Ishikawa (cell line): ENCODE results near the gene STOML1.

Experiments used
- CEBPB ChIP-seq: IDR thresholded peaks from 2 replicates; pipeline ENCODE4 v1.6.1; 2012
- CREB1 ChIP-seq: IDR thresholded peaks from 2 replicates; pipeline ENCODE4 v1.6.1; 2012; ENCODE audit warnings: low read depth
- EGR1 ChIP-seq: IDR thresholded peaks from 2 replicates; pipeline ENCODE4 v1.6.1; 2012
- EP300 ChIP-seq: IDR thresholded peaks from 2 replicates; pipeline ENCODE4 v1.6.1; 2012; ENCODE audit warnings: borderline replicate concordance
- FOXM1 ChIP-seq: IDR thresholded peaks from 2 replicates; pipeline ENCODE4 v1.6.1; 2012; ENCODE audit warnings: low read depth, borderline replicate concordance
- MAX ChIP-seq: IDR thresholded peaks from 2 replicates; pipeline ENCODE4 v1.6.1; 2012
- RAD21 ChIP-seq: IDR thresholded peaks from 2 replicates; pipeline ENCODE4 v1.6.1; 2012; ENCODE audit warnings: low read depth
- REST ChIP-seq: IDR thresholded peaks from 2 replicates; pipeline ENCODE4 v1.6.1; 2012; ENCODE audit warnings: low read depth, mild to moderate bottlenecking
- TAF1 ChIP-seq: IDR thresholded peaks from 2 replicates; pipeline ENCODE4 v1.6.1; 2012; ENCODE audit warnings: low read depth, mild to moderate bottlenecking
- TCF12 ChIP-seq: IDR thresholded peaks from 2 replicates; pipeline ENCODE4 v1.6.1; 2012; ENCODE audit warnings: low read depth
- TEAD4 ChIP-seq: IDR thresholded peaks from 2 replicates; pipeline ENCODE4 v1.6.1; 2012
- USF1 ChIP-seq: IDR thresholded peaks from 2 replicates; pipeline ENCODE4 v1.6.1; 2012
- YY1 ChIP-seq: IDR thresholded peaks from 2 replicates; pipeline ENCODE4 v1.6.1; 2012; ENCODE audit warnings: low read depth

- TF ChIP-seq EP300, result no peak
- TF ChIP-seq REST, result no peak
- TF ChIP-seq MAX, result no peak
- no peak for TF ChIP-seq USF1
- TF ChIP-seq RAD21, result no peak
- TF ChIP-seq CEBPB, result no peak
- no peak for TF ChIP-seq TAF1
- no peak for TF ChIP-seq YY1
- TF ChIP-seq CREB1, result no peak
- TF ChIP-seq TEAD4, result no peak
- TF ChIP-seq EGR1, result no peak
- no peak for TF ChIP-seq FOXM1
- TF ChIP-seq TCF12, result no peak
Observed at GRCh38 chr15:73941044-73941443, 51.1 kb downstream of the STOML1 start.
